Esophagus muscularis mucosa (tissue), 4 donors: Measurements from ENCODE around the gene ACRV1. TPM values are rescaled to one million over a fixed set of nuclear protein-coding genes. Genes with fewer than 3 reads are reported as not detected.
"Not testable (repeated sequence)": the region's sequence is repeated elsewhere in the genome, so short reads cannot be mapped to it uniquely, and the experiment has no call there.

ENCODE experiments used
- DNase-seq: peaks from one replicate; pipeline ENCODE4 v3.0.0-alpha.2; 2017; ENCODE audit errors: extremely low spot score
- H3K27ac ChIP-seq, 4 donors: fragments of 200-600 bp; sonication (generic); replicated peaks in 1 of 4; 1 replicate in 3 of 4; 2 replicates in 1 of 4; pipeline ENCODE4 v1.5.1; 2016 to 2019; ENCODE audit warnings: mild to moderate bottlenecking in 1 of 4
- H3K27me3 ChIP-seq, 4 donors: fragments of 200-600 bp; sonication (generic); one replicate each; pipeline versions ENCODE4 v1.5.1 to v1.6.0; 2016 to 2019
- H3K36me3 ChIP-seq, 4 donors: fragments of 200-600 bp; sonication (generic); one replicate each; pipeline ENCODE4 v1.5.1; 2016 to 2019
- H3K4me1 ChIP-seq, 4 donors: fragments of 200-600 bp; sonication (generic); one replicate each; pipeline ENCODE4 v1.5.1; 2016 to 2019
- H3K4me3 ChIP-seq, 4 donors: fragments of 200-600 bp; sonication (generic); 1 replicate in 2 of 4; 2 replicates in 2 of 4; pipeline ENCODE4 v1.5.1; 2016 to 2019; ENCODE audit warnings: mild to moderate bottlenecking in 4 of 4, moderate library complexity in 1 of 4
- H3K9me3 ChIP-seq, 4 donors: fragments of 200-600 bp; sonication (generic); 1 replicate in 3 of 4; 2 replicates in 1 of 4; pipeline ENCODE4 v1.5.1; 2016 to 2019
- EP300 ChIP-seq: sonication (generic); formaldehyde crosslinking; IDR thresholded peaks from one replicate; pipeline ENCODE4 v1.6.1; 2017; ENCODE audit warnings: antibody characterized with exemption
- POLR2A ChIP-seq: fragments of 450-650 bp; IDR thresholded peaks from one replicate; pipeline ENCODE4 v1.6.1; 2017; ENCODE audit warnings: antibody characterized with exemption, moderate library complexity, mild to moderate bottlenecking, low read depth
- POLR2AphosphoS5 ChIP-seq, 2 donors: sonication (generic); formaldehyde crosslinking; IDR thresholded peaks; one replicate each; pipeline ENCODE4 v1.6.1; 2017; ENCODE audit warnings: antibody characterized with exemption in 2 of 2
- whole genome bisulfite sequencing: methylation state at CpG from one replicate; pipeline ENCODE4 v1.1.5; 2018; 5-methylcytosine and 5-hydroxymethylcytosine counted together
- intact Hi-C: fragments of 100-400 bp; cut with DNase I; formaldehyde crosslinking; loops from one replicate; pipeline ENCODE4 v1.15.1; 2023
- total RNA-seq, 4 donors: library from RNA; depleted of rRNA; stranded (reverse); fragments of >200 nt; gene quantifications; one replicate each; pipeline versions ENCODE4 v1.1.0 to v1.2.1, GENCODE V29; 2016
- TF ChIP-seq, protein P1 (sequence below), 3 experiments: fragments of 200-600 bp in 2 of 3; fragments of 450-650 bp in 1 of 3; sonication (generic) in 2 of 3; IDR thresholded peaks; one replicate each; pipeline ENCODE4 v1.5.1; 2017 to 2019; ENCODE audit warnings: antibody characterized with exemption in 3 of 3, mild to moderate bottlenecking in 2 of 3, moderate library complexity in 1 of 3

ACRV1 gene, protein sequence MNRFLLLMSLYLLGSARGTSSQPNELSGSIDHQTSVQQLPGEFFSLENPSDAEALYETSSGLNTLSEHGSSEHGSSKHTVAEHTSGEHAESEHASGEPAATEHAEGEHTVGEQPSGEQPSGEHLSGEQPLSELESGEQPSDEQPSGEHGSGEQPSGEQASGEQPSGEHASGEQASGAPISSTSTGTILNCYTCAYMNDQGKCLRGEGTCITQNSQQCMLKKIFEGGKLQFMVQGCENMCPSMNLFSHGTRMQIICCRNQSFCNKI
- total RNA-seq: not detected

DNA sequence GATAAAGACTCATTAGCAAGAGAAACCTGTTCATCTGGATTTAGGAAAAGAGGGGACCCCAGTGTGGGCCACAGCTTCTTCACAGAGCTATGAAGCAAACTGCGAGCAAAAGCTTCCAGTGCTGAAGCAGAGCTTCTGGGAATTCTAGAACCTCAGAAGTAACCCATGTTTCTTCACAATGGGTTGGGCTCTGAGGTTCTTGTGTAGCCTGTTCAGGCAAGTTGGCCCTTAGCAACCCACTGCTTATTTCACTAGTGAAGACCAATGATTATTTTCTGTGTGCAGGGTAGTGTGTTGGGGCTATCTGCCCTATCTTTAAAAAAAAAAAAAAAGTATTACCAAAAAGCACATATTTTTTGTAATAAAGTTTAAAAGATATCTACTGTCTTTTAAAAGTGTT is at the start of gene ACRV1:
Gene ACRV1 (minus strand): TSS at position 101 of the 400 bp plus-strand sequence. CDS start 67 bp downstream, at position 34.
- intact Hi-C loops: no loop called here
- no peak within 1 kb of the TSS for H3K4me3 ChIP-seq
- no peaks in the 10 kb centered on the region for H3K27me3 ChIP-seq
- H3K4me1 ChIP-seq: no peaks in the 10 kb centered on the region
- H3K36me3 ChIP-seq: no peaks in the 10 kb centered on the region
- no peaks in the 10 kb centered on the region for H3K9me3 ChIP-seq
- 100% methylated on average over 1 of the region's 1 CpG for WGBS
- no peak within 1 kb of the TSS for H3K27ac ChIP-seq
- DNase-seq: peak; percentile 55
- TF ChIP-seq POLR2A (no peak), POLR2AphosphoS5 (IDR thresholded peaks at IDR 0.05) (no peak), EP300 (no peak)
- TF ChIP-seq, protein P1, sequence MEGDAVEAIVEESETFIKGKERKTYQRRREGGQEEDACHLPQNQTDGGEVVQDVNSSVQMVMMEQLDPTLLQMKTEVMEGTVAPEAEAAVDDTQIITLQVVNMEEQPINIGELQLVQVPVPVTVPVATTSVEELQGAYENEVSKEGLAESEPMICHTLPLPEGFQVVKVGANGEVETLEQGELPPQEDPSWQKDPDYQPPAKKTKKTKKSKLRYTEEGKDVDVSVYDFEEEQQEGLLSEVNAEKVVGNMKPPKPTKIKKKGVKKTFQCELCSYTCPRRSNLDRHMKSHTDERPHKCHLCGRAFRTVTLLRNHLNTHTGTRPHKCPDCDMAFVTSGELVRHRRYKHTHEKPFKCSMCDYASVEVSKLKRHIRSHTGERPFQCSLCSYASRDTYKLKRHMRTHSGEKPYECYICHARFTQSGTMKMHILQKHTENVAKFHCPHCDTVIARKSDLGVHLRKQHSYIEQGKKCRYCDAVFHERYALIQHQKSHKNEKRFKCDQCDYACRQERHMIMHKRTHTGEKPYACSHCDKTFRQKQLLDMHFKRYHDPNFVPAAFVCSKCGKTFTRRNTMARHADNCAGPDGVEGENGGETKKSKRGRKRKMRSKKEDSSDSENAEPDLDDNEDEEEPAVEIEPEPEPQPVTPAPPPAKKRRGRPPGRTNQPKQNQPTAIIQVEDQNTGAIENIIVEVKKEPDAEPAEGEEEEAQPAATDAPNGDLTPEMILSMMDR (IDR thresholded peaks at IDR 0.05): no peak

DNA sequence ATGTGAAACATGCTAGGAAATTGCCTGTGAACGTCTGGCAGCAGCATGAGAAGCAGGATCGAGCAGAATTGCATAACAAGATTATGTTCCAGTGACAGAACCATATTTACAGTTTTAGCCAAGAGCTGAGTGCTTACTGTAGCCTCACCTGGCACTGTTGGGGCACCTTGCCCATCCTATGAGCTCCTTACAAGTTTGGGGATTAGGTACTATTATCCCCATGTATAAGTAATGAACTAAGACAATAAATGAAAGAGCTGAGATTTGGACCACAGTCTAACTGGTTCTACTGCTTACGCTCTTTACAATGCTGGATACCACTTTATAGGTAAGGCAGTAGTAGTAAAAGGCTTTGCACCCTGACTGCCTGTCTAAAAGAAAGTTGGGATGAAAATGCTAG is 48.3 kb upstream of the ACRV1 start:
- no peak overlapping the region for H3K4me3 ChIP-seq
- H3K36me3 ChIP-seq: no peaks in the 10 kb centered on the region
- 85% methylated on average over 3 of the region's 3 CpGs for WGBS
- no peak for TF ChIP-seq POLR2A
- TF ChIP-seq, protein P1 (IDR thresholded peaks at IDR 0.05): no peak
- TF ChIP-seq EP300: no peak
- TF ChIP-seq POLR2AphosphoS5 (IDR thresholded peaks at IDR 0.05): no peak
- no peaks in the 10 kb centered on the region for H3K9me3 ChIP-seq
- H3K27ac ChIP-seq: no peak overlapping the region
- DNase-seq: no peak
- no peaks in the 10 kb centered on the region for H3K4me1 ChIP-seq
- H3K27me3 ChIP-seq: no peaks in the 10 kb centered on the region
- intact Hi-C loops: no loop called here

DNA sequence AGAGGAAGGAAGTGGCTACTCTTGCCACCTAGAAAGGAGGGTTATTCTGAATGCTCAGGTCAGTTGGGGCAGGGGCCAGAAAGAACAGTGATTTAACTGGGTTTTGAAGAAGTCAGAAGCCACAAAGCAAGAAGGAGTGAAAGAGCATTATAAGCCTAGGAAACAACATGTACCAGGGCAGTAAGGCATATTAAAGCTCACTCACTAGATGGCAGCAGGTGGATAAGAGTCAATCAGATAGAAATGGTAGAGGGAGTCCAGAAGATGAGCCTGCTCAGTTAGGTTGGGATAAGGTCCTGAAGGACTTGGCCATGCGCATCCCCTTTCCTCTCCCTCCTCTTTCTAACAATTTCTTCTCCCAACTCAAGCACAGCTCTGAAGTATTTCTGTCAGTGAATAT is 43.5 kb upstream of the ACRV1 start:
- Histone ChIP-seq H3K4me3 (no peak overlapping the region), H3K27me3 (no peaks in the 10 kb centered on the region), H3K27ac (no peak overlapping the region), H3K9me3 (no peaks in the 10 kb centered on the region), H3K4me1 (no peaks in the 10 kb centered on the region), H3K36me3 (no peaks in the 10 kb centered on the region)
- TF ChIP-seq, protein P1 (IDR thresholded peaks at IDR 0.05): no peak
- TF ChIP-seq POLR2AphosphoS5 (IDR thresholded peaks at IDR 0.05) (no peak), POLR2A (no peak), EP300 (no peak)
- DNase-seq: no peak
- WGBS: 71% methylated on average over 1 of the region's 1 CpG
- intact Hi-C loops: no loop called here

DNA sequence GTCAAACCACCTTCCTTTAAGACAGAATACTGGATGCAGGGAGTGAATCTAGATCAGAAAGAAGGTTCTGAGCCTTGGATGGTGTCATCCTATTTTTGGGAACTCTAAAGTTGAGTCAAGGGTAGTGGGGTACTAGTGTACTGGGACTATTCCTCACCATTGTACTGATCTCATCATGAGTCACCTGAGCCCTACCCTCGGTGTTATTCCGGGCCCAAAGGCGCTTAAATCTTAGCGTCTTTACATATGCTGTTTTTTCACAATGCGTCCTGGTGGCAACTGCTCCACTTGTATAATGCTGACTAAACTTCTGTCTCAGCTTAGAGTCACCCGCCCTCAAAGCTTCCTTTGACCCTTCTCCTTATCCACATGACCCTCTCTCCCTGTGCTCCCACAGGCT is 40.1 kb upstream of the ACRV1 start:
- no peak for TF ChIP-seq POLR2AphosphoS5 (IDR thresholded peaks at IDR 0.05)
- no peak for TF ChIP-seq EP300
- TF ChIP-seq, protein P1 (IDR thresholded peaks at IDR 0.05): no peak
- TF ChIP-seq POLR2A: no peak
- H3K36me3 ChIP-seq: no peaks in the 10 kb centered on the region
- no peaks in the 10 kb centered on the region for H3K27me3 ChIP-seq
- intact Hi-C loops: no loop called here
- no peak overlapping the region for H3K27ac ChIP-seq
- DNase-seq: no peak
- WGBS: 88% methylated on average over 6 of the region's 6 CpGs
- H3K9me3 ChIP-seq: peaks cover 0 to 14% (median 10%) of the 10 kb centered on the region in 4 donors
- no peaks in the 10 kb centered on the region for H3K4me1 ChIP-seq
- H3K4me3 ChIP-seq: no peak overlapping the region

DNA sequence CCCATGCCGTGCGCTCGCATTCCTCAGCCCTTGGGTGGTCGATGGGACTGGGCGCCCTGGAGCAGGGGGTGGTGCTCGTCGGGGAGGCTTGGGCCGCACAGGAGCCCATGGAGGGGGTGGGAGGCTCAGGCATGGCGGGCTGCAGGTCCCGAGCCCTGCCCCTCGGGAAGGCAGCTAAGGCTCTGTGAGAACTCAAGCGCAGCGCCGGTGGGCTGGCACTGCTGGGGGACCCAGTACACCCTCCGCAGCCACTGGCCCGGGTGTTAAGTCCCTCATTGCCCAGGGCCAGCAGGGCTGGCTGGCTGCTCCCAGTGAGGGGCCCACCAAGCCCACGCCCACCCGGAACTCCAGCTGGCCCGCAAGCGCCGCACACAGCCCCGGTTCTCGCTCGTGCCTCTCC is 24.0 kb upstream of the ACRV1 start:
- H3K36me3 ChIP-seq, H3K9me3 ChIP-seq, H3K27ac ChIP-seq, intact Hi-C loops, DNase-seq, H3K4me1 ChIP-seq, H3K27me3 ChIP-seq, H3K4me3 ChIP-seq: not testable (repeated sequence)
- WGBS: 96% methylated on average over 9 of the region's 24 CpGs
